Airway epithelial cell (primary cell): Measurements from ENCODE around the gene PLA2G2D. TPM values are rescaled to one million over a fixed set of nuclear protein-coding genes. Genes with fewer than 3 reads are reported as not detected.

Experiments used
- total RNA-seq: library from RNA; depleted of rRNA; stranded (reverse); fragments of >200 nt; gene quantifications from 2 replicates; pipeline ENCODE4 v1.2.3, GENCODE V29; 2015

The PLA2G2D gene
- total RNA-seq = not detected in 2 replicates

GRCh38 chr1:20119347-20119746 lies at the start of gene PLA2G2D:
Gene PLA2G2D (minus strand): TSS chr1:20119536. CDS start chr1:20119498, 38 bp downstream.

GRCh38 chr1:20138961-20139550 lies 19.7 kb upstream of the PLA2G2D start, which contains the start of gene PLA2G2F:
Gene PLA2G2F (plus strand): TSS chr1:20139323. CDS start chr1:20139428, 105 bp downstream.

GRCh38 chr1:20069874-20070273 lies 49.5 kb downstream of the PLA2G2D start, which contains the start of gene PLA2G5:
Gene PLA2G5 (plus strand): TSS chr1:20070194. CDS start chr1:20084831, 14,637 bp downstream.

Other genes starting within 250 kb of the PLA2G2D start
- 1.8 and 2.1 TPM in 2 replicates for gene OTUD3, start 237.1 kb downstream of the PLA2G2D start, total RNA-seq
- not detected in 2 replicates for gene PLA2G2E, start 195.9 kb downstream of the PLA2G2D start, total RNA-seq
- not detected in 2 replicates for gene PLA2G2A, start 139.9 kb downstream of the PLA2G2D start, total RNA-seq
- not detected in 2 replicates for gene PLA2G5, start 49.3 kb downstream of the PLA2G2D start, total RNA-seq
- not detected in 2 replicates for gene PLA2G2F, start 19.8 kb upstream of the PLA2G2D start, total RNA-seq
- 0.23 TPM in 1 of 2 replicates, not detected in the other for gene UBXN10, start 66.6 kb upstream of the PLA2G2D start, total RNA-seq
- gene PLA2G2C, start 67.0 kb upstream of the PLA2G2D start, total RNA-seq = not detected in 2 replicates
- gene VWA5B1, start 171.3 kb upstream of the PLA2G2D start, total RNA-seq = not detected in 2 replicates